Glutamatergic neuron (in vitro differentiated cells): Measurements from ENCODE around the gene PLCXD1. TPM values are rescaled to one million over a fixed set of nuclear protein-coding genes. Genes with fewer than 3 reads are reported as not detected.
"Not testable (repeated sequence)": the region's sequence is repeated elsewhere in the genome, so short reads cannot be mapped to it uniquely, and the experiment has no call there.

Experiments used
- DNase-seq: peaks from one replicate; pipeline ENCODE4 v3.0.0; 2022
- H3K27ac Mint-ChIP-seq: one replicate; pipeline ENCODE4 v1.8.0; 2020; ENCODE audit warnings: mild to moderate bottlenecking, mixed read lengths, inconsistent platforms; ENCODE audit not compliant: unreplicated experiment
- H3K27me3 Mint-ChIP-seq: one replicate; pipeline ENCODE4 v1.8.0; 2020; ENCODE audit warnings: mild to moderate bottlenecking, moderate library complexity, mixed read lengths, inconsistent platforms; ENCODE audit not compliant: unreplicated experiment
- H3K36me3 Mint-ChIP-seq: one replicate; pipeline ENCODE4 v1.8.0; 2020; ENCODE audit warnings: mild to moderate bottlenecking, mixed read lengths, inconsistent platforms; ENCODE audit not compliant: unreplicated experiment
- H3K4me1 Mint-ChIP-seq: one replicate; pipeline ENCODE4 v1.8.0; 2020; ENCODE audit warnings: mild to moderate bottlenecking, low read depth, mixed read lengths, inconsistent platforms; ENCODE audit not compliant: unreplicated experiment
- H3K4me3 Mint-ChIP-seq: one replicate; pipeline ENCODE4 v1.8.0; 2020; ENCODE audit warnings: mild to moderate bottlenecking, mixed read lengths, inconsistent platforms; ENCODE audit not compliant: unreplicated experiment
- H3K9me3 Mint-ChIP-seq: one replicate; pipeline ENCODE4 v1.8.0; 2020; ENCODE audit warnings: mild to moderate bottlenecking, moderate library complexity, mixed read lengths, inconsistent platforms; ENCODE audit not compliant: unreplicated experiment
- total RNA-seq: library from RNA; stranded (reverse); fragmentation: NEBNext Ultra II Directional; extraction: Animal tissue kit (Norgen Biotek cat#: 25700); gene quantifications from one replicate; pipeline ENCODE4 v1.2.1, GENCODE V29; 2021; ENCODE audit not compliant: unreplicated experiment
- TF ChIP-seq, protein P1 (sequence below): fragments of 200-600 bp; sonication (generic); IDR thresholded peaks from one replicate; pipeline ENCODE4 v1.5.0; 2021; ENCODE audit not compliant: partially characterized antibody, unreplicated experiment

The PLCXD1 gene
- total RNA-seq, 1 donor from 2014 or later, result 36.4 TPM

- Mint-ChIP-seq H3K4me3 (no peak overlapping the region), H3K4me1 (no peaks in the 10 kb centered on the region), H3K9me3 (peaks cover 6% of the 10 kb centered on the region), H3K27ac (no peak overlapping the region), H3K27me3 (peaks cover 8% of the 10 kb centered on the region), H3K36me3 (peaks cover 19% of the 10 kb centered on the region)
- no peak for DNase-seq
- TF ChIP-seq, protein P1, sequence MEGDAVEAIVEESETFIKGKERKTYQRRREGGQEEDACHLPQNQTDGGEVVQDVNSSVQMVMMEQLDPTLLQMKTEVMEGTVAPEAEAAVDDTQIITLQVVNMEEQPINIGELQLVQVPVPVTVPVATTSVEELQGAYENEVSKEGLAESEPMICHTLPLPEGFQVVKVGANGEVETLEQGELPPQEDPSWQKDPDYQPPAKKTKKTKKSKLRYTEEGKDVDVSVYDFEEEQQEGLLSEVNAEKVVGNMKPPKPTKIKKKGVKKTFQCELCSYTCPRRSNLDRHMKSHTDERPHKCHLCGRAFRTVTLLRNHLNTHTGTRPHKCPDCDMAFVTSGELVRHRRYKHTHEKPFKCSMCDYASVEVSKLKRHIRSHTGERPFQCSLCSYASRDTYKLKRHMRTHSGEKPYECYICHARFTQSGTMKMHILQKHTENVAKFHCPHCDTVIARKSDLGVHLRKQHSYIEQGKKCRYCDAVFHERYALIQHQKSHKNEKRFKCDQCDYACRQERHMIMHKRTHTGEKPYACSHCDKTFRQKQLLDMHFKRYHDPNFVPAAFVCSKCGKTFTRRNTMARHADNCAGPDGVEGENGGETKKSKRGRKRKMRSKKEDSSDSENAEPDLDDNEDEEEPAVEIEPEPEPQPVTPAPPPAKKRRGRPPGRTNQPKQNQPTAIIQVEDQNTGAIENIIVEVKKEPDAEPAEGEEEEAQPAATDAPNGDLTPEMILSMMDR, result no peak
These were observed 25.3 kb upstream of the PLCXD1 start for GRCh38 chrX:255923-256331.

DNA sequence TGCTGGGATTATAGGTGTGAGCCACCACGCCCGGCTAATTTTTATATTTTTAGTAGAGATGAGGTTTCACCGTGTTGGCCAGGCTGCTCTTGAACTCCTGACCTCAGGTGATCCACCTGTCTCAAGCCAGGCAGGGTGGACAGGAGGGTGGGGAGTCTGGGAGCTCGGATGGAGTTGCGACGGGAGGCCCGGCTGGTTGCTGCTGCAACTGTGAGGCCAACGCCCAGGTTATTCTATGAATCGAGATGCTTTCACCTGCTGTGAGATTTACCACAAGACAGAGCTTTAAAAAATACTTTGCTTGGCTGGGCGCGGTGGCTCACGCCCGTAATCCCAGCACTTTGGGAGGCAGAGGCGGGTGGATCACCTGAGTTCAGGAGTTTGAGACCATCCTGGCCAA lies 24.1 kb upstream of the PLCXD1 start:
- H3K27ac Mint-ChIP-seq, H3K4me1 Mint-ChIP-seq, DNase-seq, H3K4me3 Mint-ChIP-seq: not testable (repeated sequence)
- peaks cover 17% of the 10 kb centered on the region for H3K36me3 Mint-ChIP-seq
- H3K9me3 Mint-ChIP-seq, result peaks cover 11% of the 10 kb centered on the region
- peaks cover 13% of the 10 kb centered on the region for H3K27me3 Mint-ChIP-seq

DNA sequence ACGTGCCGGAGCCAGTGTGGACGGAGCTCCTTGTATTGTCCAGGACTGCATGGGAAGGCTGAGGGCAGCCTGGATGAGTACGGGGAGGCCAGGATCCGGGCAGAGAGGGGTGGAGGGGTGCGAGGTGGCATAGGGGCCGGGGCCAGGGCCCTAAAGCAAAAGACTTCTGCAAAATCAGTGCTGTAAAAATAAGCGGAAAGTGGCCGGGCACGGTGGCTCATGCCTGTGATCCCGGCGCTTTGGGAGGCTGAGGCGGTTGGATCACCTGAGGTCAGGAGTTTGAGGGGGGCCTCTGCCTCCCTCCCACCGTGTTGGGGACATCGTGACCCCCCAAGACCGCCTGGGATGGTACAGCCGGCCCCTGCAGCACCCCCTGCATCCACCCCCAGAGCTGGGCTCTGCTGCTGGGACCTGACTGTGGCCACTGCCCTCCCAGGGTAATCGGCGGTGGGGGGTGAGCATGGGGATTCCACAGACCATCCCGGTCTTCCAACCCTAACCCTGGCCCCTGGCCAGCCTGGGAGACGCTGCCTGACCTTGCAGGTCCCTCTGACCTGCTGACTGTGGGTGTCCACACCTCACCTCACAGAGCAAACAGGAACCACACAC lies 23.4 kb upstream of the PLCXD1 start:
- peaks cover 9% of the 10 kb centered on the region for H3K27me3 Mint-ChIP-seq
- peaks cover 10% of the 10 kb centered on the region for H3K36me3 Mint-ChIP-seq
- no peak overlapping the region for H3K4me3 Mint-ChIP-seq
- TF ChIP-seq, protein P1, result no peak
- H3K9me3 Mint-ChIP-seq, result peaks cover 9% of the 10 kb centered on the region
- DNase-seq, result no peak
- peaks cover 5% of the 10 kb centered on the region for H3K4me1 Mint-ChIP-seq
- H3K27ac Mint-ChIP-seq, result no peak overlapping the region

DNA sequence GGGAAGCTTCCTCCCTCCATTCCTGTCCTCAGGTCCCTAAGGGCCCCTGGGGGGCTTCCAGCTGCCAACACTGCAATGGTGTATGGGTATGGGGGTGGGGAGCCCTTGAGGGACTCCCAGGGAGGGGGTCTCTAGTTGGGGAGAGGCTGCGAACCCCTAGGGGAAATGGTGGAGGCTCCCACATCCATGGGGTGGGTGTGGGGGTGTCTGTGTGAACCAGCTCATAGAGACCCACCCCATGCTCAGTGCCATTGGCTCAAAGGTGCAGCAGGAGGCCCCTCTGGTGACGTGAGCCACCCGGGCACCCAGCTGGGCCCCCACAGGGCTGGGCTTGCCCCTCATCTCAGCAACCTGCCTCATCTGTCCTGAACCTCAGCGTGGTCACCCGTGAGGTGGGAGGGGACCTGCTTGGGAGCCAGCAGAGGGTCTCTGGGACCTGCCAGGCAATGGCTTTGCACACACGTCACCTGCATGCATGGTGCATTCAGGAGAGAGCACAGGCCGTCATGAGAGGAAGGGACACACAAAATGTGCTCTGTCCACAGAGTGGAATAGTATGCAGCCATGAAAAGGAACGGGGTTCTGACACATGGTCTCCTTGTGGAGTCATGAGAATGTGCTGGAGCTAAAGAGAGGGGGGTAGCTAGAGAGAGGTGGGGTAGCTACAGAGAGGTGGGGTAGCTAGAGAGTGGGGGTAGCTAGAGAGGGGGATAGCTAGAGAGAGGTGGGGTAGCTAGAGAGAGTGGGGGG lies 22.7 kb upstream of the PLCXD1 start:
- DNase-seq, result no peak
- Mint-ChIP-seq H3K9me3 (peaks cover 7% of the 10 kb centered on the region), H3K4me3 (no peak overlapping the region), H3K4me1 (peaks cover 5% of the 10 kb centered on the region), H3K27me3 (peaks cover 9% of the 10 kb centered on the region), H3K27ac (no peak overlapping the region), H3K36me3 (peaks cover 7% of the 10 kb centered on the region)
- TF ChIP-seq, protein P1, result no peak

DNA sequence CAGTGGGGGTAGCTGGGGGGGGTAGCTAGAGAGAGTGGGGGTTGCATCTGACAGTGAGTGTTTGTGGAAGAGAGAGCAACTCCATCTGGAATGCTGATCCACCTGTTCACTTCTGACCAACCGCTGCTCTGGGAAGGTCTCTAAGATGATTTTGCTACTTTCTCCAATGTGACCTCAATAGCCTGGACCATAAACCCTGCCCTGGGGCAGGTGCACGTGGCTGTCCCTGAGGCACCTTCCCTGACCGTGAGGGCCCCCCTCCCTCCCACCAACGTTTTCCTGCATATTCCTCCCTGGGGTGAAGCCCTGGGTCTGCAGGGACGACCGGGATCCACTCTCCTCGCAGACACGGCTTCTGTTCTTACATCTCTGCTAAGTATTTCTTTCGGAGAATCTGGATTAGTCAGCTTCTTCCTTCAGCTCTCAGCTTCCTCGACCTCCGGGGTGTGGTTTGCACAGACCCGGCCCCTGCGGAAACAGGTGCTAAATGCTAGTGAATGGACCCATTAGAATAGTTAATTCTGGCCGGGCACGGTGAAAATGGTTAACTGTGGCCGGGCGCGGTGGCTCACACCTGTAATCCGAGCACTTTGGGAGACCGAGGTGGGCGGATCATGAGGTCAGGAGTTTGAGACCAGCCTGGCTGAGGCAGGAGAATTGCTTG lies 21.4 kb upstream of the PLCXD1 start:
- DNase-seq, result no peak
- H3K36me3 Mint-ChIP-seq, result no peaks in the 10 kb centered on the region
- peaks cover 9% of the 10 kb centered on the region for H3K27me3 Mint-ChIP-seq
- peaks cover 5% of the 10 kb centered on the region for H3K4me1 Mint-ChIP-seq
- no peak overlapping the region for H3K4me3 Mint-ChIP-seq
- H3K9me3 Mint-ChIP-seq, result peaks cover 7% of the 10 kb centered on the region
- no peak overlapping the region for H3K27ac Mint-ChIP-seq
- TF ChIP-seq, protein P1, result no peak
